Measurements from ENCODE around the gene OR3A3. TPM values are rescaled to one million over a fixed set of nuclear protein-coding genes. Genes with fewer than 3 reads are reported as not detected.
"Not testable (repeated sequence)": the region's sequence is repeated elsewhere in the genome, so short reads cannot be mapped to it uniquely, and the experiment has no call there.

The OR3A3 gene
- total RNA-seq: not detected

DNA sequence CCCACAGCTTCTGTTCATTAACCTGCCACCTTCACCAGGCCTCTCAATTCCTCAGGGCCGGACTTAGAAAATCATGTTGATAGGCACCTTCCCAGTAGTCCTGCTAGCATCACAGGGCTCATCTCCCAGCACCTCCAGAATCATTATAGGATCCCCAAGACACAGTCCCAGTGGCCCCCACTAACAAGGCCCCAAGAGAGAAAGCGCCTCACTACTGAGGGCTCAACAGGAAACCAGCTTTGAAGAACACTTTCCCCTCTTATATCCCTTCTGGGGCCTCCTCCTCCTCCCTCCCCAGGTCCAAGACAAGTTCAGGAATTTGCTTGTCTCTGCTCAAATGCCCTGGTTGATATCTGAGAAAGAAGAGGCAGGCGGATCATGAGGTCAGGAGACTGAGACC, at the start of gene OR3A3:
Gene OR3A3 (plus strand): TSS at position 301 of the 400 bp plus-strand sequence.
- DNase-seq (ENCODE audit: low spot score) (no peak), ATAC-seq (ENCODE audit: insufficient number of reproducible peaks, low FRiP score, low read depth) (no peak)
- Histone ChIP-seq H3K27me3 (replicated peaks; ENCODE audit: insufficient read depth) (no peaks in the 10 kb centered on the region), H3K4me3 (no peak within 1 kb of the TSS), H3K4me1 (ENCODE audit: control insufficient read depth in 1 of 2, low read depth in 2 of 2) (no peaks in the 10 kb centered on the region), H3K36me3 (no peaks in the 10 kb centered on the region), H3K27ac (no peak within 1 kb of the TSS), H3K9me3 (peaks cover 11% of the 10 kb centered on the region)
- TF ChIP-seq, protein P1, sequence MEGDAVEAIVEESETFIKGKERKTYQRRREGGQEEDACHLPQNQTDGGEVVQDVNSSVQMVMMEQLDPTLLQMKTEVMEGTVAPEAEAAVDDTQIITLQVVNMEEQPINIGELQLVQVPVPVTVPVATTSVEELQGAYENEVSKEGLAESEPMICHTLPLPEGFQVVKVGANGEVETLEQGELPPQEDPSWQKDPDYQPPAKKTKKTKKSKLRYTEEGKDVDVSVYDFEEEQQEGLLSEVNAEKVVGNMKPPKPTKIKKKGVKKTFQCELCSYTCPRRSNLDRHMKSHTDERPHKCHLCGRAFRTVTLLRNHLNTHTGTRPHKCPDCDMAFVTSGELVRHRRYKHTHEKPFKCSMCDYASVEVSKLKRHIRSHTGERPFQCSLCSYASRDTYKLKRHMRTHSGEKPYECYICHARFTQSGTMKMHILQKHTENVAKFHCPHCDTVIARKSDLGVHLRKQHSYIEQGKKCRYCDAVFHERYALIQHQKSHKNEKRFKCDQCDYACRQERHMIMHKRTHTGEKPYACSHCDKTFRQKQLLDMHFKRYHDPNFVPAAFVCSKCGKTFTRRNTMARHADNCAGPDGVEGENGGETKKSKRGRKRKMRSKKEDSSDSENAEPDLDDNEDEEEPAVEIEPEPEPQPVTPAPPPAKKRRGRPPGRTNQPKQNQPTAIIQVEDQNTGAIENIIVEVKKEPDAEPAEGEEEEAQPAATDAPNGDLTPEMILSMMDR (IDR thresholded peaks at IDR 0.05): no peak

DNA sequence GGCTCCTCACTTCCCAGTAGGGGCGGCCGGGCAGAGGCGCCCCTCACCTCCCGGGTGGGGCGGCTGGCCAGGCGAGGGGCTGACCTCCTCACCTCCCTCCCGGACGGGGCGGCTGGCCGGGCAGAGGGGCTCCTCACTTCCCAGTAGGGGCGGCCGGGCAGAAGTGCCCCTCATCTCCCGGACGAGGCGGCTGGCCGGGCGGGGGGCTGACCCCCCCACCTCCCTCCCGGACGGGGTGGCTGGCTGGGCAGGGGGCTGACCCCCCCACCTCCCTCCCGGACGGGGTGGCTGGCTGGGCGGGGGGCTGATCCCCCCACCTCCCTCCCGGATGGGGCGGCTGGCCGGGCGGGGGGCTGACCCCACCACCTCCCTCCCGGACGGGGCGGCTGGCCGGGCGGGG, 40.0 kb upstream of the OR3A3 start:
- ATAC-seq (ENCODE audit: insufficient number of reproducible peaks, low FRiP score, low read depth); DNase-seq (ENCODE audit: low spot score); H3K4me1 ChIP-seq (ENCODE audit: control insufficient read depth in 1 of 2, low read depth in 2 of 2); H3K27me3 ChIP-seq (replicated peaks; ENCODE audit: insufficient read depth); H3K4me3 ChIP-seq; H3K27ac ChIP-seq; H3K9me3 ChIP-seq; H3K36me3 ChIP-seq: not testable (repeated sequence)

DNA sequence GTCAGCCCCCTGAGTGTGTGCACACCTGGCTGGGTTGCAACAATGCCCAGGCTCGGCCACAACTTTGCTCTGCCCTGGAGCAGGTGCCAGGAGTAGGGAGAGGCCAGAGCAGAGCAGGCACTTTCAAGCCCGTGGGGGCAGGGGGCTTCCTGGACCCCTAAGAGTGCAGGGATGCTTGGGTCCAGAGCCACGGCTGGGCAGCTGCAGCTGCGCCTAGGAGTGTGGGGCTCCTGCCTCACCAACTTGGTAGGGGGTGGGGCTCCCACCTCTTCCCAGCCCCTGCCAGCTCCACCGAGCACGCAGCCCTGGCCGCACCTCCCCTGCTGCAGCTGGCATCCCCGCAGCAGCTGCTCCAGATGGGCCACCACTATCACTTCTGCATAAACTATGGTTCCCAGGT, 32.8 kb upstream of the OR3A3 start:
- Histone ChIP-seq H3K4me1 (ENCODE audit: control insufficient read depth in 1 of 2, low read depth in 2 of 2) (no peaks in the 10 kb centered on the region), H3K27ac (no peak overlapping the region), H3K27me3 (replicated peaks; ENCODE audit: insufficient read depth) (no peaks in the 10 kb centered on the region), H3K4me3 (no peak overlapping the region), H3K9me3 (peaks cover 3% of the 10 kb centered on the region), H3K36me3 (no peaks in the 10 kb centered on the region)
- TF ChIP-seq, protein P1 (IDR thresholded peaks at IDR 0.05): no peak
- ATAC-seq (ENCODE audit: insufficient number of reproducible peaks, low FRiP score, low read depth) (no peak), DNase-seq (ENCODE audit: low spot score) (no peak)

DNA sequence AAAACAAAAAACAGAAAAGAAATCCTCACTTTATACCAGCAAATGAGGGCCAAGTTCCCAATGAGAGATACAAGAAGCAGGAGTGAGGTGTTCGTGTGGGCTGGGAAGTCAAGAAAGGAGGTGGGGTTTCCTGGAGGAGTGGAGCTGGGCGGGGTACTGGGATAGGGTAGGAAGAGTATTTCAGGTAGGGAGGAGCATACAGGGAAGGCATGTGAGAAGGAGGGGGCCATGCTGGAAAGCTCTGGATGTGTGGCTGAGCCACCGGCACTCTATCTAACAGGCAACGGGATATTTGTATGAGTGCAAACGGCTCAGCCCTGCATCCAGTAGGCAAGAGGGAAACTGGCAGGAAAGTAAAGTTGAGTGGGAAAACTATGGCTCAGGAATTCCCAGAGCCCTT, 29.2 kb upstream of the OR3A3 start:
- Histone ChIP-seq H3K4me1 (ENCODE audit: control insufficient read depth in 1 of 2, low read depth in 2 of 2) (no peaks in the 10 kb centered on the region), H3K27me3 (replicated peaks; ENCODE audit: insufficient read depth) (no peaks in the 10 kb centered on the region), H3K4me3 (no peak overlapping the region), H3K9me3 (no peaks in the 10 kb centered on the region), H3K36me3 (no peaks in the 10 kb centered on the region), H3K27ac (no peak overlapping the region)
- DNase-seq (ENCODE audit: low spot score): no peak
- TF ChIP-seq, protein P1 (IDR thresholded peaks at IDR 0.05): no peak
- no peak for ATAC-seq (ENCODE audit: insufficient number of reproducible peaks, low FRiP score, low read depth)

DNA sequence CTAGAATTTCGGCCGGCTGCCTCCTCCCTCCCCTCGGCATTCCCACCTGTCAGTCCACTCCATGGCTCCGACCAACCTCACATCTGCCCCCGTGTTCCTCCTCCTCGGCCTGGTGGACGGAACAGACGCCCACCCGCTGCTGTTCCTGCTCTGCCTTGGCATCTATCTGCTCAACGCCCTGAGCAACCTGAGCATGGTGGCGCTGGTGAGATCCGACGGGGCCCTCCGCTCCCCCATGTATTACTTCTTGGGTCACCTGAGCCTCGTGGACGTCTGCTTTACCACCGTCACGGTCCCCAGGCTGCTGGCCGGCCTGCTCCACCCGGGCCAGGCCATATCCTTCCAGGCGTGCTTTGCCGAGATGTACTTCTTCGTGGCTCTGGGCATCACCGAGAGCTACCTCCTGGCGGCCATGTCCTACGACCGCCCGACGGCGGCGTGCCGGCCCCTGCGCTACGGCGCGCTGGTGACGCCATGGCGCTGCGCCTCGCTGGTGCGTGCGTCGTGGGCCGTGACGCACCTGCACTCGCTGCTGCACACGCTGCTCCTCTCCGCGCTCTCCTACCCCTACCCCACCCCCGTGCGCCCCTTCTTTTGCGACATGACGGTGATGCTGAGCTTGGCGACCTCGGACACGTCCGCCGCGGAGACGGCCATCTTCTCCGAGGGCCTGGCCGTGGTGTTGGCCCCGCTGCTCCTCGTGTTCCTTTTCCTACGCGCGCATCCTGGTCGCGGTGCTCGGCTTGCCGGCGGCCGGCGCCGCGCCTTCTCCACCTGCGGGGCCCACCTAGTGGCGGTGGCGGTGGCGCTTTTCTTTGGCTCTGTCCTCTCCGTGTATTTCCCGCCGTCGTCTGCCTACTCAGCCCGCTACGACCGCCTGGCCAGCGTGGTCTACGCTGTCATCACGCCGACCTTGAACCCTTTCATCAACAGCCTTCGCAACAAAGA, 25.0 kb upstream of the OR3A3 start, which contains the start of gene OR3A2:
Gene OR3A2 (minus strand): TSS at position 440 of the 948 bp plus-strand sequence.
- H3K36me3 ChIP-seq: no peaks in the 10 kb centered on the region
- TF ChIP-seq, protein P1 (IDR thresholded peaks at IDR 0.05): no peak
- H3K4me3 ChIP-seq: no peak within 1 kb of the TSS
- H3K4me1 ChIP-seq (ENCODE audit: control insufficient read depth in 1 of 2, low read depth in 2 of 2): no peaks in the 10 kb centered on the region
- no peak for ATAC-seq (ENCODE audit: insufficient number of reproducible peaks, low FRiP score, low read depth)
- H3K27me3 ChIP-seq (replicated peaks; ENCODE audit: insufficient read depth): no peaks in the 10 kb centered on the region
- H3K27ac ChIP-seq: no peak within 1 kb of the TSS
- no peaks in the 10 kb centered on the region for H3K9me3 ChIP-seq
- DNase-seq (ENCODE audit: low spot score): no peak
